GM20431 (cell line): ENCODE data around the gene MLX.

ENCODE experiments used
- in situ Hi-C: fragments of 300-500 bp; cut with MseI, MboI; formaldehyde crosslinking; loops from one replicate; pipeline ENCODE4 v1.15.0; 2020; ENCODE audit warnings: low sequenced_read_pairs; ENCODE audit not compliant: unreplicated experiment

Gene MLX, protein sequence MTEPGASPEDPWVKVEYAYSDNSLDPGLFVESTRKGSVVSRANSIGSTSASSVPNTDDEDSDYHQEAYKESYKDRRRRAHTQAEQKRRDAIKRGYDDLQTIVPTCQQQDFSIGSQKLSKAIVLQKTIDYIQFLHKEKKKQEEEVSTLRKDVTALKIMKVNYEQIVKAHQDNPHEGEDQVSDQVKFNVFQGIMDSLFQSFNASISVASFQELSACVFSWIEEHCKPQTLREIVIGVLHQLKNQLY

DNA sequence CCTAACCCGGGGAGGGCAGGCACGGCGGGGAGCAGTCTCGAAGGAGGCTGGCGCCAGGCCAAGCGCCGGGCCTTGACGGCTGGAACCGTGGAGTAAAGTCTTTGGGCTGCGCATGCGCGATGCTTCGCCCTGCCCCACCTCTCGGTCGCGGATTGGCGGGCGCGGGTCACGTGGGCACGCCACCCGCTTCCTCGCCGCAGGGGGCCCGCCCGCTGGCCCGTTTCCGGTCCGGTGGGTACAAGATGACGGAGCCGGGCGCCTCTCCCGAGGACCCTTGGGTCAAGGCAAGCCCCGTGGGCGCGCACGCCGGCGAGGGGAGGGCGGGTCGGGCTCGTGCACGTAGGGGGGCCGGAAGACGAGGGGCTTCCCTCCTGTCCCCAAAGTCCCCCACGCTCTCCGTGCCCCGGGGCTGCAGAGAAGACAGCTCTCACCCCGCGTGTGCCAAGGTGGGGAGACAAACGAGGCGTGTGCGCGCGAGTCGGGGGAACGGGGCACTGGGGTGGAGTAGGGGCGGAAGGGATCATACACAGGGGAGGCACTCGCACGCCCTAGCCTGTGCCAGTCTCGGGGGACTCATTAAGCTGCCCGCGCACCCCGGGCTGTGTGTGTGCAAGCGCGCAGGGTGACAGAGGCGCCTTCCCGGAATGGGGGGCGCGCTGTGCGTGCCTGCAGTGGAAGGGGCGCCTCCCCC lies at the start of gene MLX:
MLX (plus strand) TSS at position 218 of the 691 bp plus-strand sequence; CDS start at position 243, 25 bp downstream.
- in situ Hi-C loops, result no loop called here

DNA sequence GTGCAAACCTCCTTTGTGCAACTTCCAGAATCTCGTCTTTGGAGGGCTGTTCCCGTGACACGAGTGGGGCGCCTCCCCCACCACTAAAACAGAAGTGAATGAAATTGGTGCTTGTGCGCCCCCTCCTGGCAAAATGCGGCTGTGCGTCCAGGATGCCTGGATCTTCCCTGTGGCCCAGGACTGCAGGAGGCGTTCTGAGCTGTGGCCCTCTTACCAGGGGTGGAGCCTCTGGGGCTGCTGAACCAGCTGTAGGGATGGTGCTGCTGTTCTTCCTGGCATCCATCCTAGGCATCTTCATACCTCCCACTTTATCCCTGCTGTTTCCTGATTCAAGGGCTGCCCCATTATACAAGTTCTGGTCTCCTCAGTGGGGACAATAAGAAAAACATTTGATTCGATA lies 49.4 kb upstream of the MLX start:
- in situ Hi-C loops, result no loop called here

DNA sequence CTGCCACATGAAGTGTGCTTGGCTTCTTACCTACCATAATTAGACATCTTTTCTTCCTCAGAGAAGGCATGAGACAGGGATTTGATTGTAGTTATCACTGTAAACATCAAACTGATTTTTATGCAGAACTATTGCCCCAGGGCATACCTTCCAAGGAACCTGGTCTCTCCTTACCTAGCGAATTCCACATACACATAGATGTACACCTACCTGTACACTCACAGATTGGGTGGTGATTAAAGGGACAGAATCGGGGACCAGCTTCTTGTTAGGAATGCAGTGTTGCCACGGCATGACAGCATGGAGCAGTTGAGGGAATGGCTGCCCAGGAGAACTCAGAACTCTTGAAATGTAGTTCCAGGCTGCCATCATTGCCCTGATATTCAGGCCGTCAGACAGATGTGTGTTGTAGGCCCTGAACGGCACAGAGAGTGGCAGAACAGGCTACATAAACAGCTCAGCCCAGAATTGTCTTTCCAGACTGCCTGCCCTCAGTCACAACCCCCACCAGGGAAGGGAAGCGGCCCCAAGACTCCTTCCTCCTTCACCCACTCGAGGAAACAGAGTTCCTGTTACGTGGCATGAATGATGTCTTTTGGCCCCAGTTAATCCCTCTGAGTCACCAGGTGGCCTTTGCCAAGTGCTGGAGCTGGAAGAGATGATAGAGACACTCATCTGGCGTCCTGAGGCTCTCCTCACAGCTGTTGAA lies 48.7 kb upstream of the MLX start:
- in situ Hi-C loops, result no loop called here

DNA sequence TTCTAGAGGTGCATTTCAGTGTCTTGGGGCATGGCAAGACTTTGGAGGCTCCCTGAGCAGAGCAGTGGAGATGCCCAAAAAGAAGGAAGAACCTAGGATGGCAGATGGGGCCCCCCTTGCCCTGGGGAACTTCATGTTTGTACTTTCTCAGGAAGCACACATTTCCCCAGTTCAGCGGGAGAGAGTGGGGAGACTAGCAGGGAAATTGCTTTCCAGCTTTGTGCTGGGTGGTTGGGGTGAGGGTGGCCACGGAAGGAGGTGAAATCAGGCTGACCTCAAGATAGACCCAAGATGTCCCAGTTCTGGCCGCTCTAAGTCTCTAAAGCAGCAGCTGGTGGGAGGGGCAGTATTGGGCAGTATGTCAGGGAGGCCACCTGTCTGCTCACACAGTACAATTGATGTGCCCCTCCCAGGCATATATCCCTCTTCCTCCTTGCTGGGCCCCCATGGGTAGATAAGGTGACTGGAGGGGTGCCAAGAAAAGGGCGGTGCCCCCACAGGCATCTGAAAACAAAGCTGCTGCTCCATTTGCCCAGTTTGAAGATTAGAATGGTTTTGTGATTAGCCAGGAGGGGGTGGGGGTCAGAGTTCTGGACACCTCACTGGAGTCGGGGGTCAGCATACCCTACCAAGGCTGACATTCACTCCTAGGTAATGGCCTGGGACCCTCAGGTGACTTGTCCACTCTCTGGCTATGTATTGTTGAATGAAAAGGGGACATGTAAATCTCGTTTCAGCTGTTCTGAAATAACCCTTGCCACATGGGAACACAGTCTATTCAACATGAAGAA lies 48.0 kb upstream of the MLX start:
- in situ Hi-C loops, result no loop called here

DNA sequence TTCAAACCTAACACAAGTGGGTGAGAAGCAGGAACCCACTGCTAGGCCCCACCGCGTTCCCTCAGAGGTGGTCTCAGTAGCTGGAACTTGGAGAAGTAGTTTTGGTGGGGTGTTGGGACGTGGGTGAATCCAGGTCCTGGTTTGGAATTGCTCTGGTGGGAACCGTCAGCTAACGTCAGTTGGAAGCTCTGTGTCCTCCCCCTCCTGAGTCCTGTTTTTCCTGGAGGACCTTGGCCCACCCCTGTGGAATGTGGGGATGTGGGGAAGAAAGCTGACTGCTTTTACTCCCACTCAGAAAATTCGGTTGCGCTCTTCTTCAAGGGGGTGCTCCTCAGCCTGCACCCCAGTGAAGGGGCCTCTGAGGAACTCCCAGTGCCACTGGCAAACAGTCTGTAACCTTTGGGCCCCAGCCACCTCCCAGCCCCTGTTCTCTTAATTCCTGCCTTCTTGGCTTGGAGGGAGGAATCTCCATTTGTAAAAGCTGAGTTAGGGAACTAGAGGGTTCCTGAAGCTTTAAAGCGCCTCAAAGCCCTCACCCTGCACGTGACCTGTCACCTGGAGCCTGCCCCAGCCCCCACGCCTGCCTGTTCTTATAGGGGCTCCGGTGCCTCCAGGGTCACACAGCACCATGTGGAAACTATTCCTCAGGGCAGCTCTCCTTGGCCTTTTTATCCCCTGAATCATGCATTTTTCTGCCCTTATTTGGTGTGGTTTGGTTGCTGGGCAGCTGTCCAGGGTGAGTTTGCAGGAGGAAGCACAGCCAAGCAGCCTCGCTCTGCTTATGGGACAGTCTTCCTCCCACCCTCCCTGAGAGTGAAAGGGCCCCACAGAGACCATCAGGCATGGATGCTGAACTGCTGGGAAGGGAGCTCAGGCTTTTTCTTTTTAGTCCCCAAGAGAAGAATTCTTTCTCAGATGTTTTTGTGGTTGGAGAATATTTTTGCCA lies 47.1 kb upstream of the MLX start:
- in situ Hi-C loops, result loop anchor here (10.0 kb wide), 2 partner anchors 95 to 195 kb away; partner anchors contain the start of gene CAVIN1

DNA sequence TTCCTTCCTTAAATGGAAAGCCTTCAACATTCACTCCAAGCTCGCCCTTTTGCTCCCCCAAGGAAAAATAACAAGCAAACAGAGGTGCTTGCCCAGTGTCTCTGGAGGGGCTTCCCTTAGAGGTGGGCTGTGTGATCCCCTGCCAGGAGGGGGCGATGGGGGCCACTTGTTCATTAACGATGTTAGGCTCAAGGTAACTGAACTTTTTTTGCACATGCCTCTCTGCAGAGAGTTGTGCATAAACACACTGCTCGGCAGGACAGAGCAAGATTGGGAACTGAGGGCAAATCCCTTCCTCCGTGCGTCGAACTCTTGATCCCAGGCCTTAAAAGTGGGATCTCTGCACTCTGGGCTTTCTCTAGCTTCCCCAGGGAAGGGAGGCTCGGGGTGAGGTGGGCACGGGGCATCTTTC lies 46.4 kb upstream of the MLX start:
- in situ Hi-C loops, result loop anchor here (10.0 kb wide), 2 partner anchors 96 to 196 kb away; partner anchors contain the start of gene CAVIN1

DNA sequence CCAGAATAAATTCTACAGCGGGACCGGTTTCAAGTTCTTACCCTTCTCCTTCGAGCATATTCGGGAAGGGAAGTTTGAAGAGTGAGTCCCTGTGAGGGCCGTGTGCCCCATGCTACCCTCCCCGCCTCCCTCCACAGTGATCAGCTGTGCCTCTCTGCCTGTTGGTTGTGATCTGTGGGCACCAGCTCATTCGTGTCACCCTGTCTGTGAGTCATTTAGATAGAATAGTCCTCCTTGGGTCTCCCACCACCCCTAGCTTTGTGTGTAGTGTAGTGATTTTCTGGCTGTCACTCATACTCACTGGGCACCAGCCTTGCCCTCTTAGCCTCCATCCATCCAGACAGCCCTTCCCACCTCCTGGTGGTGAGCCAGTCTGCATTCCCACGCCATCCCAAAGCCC lies 45.9 kb upstream of the MLX start:
- in situ Hi-C loops, result loop anchor here (10.0 kb wide), 2 partner anchors 96 to 196 kb away; partner anchors contain the start of gene CAVIN1

DNA sequence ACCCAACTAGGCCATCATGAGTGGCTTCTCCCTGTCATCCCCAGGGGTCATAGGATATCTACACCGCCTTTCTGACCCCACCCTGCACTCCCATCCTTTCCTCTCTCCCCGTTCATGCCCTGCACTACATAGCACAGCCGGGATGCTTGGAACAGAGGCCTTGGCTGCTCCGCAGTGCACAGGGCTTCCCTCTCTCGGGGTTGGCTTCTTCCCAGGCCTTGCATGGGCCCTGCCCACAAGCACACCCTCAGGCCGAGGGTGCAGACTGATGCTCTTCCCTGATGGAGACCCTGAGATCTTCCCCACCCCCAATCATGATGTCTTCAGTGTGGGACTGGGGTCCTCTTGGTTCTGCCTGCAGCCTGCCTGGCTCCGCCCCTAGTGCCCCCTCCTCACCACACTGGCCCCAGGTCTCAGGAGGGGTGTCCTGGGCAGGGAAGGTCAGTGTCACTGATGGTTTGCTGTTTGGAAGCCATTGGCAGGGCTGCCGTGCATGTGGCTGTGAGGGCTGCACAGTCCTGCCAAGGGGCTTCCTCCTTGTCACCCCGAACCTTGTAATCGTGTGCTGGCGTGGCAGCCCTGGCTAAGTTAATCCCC lies 45.1 kb upstream of the MLX start:
- in situ Hi-C loops, result loop anchor here (10.0 kb wide), 2 partner anchors 97 to 197 kb away; partner anchors contain the start of gene CAVIN1

DNA sequence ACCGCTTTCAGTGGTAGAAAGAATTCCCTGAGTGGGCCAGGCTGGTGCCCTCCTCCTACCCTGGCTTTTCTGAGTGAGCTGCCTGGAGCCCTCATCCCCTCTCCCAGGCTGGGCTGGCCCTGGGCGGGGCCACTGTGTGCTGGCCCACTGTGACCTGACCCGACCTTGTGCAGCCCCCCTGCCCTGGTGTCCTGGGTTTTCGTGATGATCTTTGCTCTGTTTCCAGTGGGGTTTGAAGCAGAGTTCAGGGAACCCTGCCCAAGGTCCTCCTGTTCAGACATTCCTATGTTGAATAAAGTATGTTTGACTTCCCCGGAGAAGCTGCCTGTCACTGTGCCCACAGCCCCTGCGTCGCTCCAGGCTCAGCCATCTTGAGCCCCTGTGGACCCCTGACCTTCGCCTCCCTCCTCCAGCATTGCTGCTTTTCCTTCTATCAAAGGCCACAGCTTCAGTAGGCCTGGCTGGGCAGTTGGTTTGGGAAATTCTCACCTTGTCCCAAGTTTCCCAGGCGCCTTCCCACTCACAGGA lies 44.6 kb upstream of the MLX start:
- in situ Hi-C loops, result loop anchor here (10.0 kb wide), 2 partner anchors 98 to 198 kb away; partner anchors contain the start of gene CAVIN1

DNA sequence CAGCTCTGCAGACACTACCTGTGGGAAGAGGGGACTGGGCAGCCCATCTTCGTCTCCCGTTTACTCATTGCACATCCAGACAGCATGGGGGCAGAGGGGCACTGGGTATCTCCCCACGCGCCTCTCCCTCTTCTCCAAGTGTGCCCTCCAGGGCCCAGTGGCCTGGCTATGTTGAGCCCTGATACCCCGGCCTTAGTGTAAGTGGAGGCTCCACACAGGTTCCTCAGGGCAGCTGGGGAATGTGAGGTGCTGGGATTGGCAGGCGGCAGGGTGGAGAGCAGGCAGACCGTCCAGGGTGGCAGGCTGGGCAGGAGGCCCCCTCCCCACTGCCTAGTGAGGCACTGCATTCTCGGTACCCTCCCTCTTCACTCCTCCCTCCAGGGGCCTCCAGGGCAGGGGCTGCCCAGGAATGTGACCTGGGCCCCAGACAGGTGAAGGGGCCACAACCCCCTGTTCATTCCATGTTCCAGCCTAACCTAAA lies 44.1 kb upstream of the MLX start:
- in situ Hi-C loops, result loop anchor here (10.0 kb wide), 2 partner anchors 98 to 198 kb away; partner anchors contain the start of gene CAVIN1

DNA sequence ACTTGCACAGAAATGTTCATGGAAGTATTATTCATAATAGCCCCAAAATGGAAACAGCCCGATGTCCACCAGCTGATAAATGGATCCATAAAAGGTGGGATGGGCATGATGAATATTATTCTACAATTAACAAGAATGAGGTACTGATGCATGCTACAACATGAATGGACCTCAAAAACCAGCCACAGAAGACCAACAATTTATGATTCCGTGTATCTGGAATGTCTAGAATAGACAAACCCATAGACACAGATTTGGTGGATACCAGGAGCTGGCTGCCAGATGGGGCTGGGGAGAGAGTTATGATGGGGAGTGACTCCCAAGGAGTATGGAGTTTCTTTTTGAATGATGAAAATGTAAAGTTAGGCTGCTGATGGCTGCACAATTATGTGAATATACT lies 41.7 kb upstream of the MLX start:
- in situ Hi-C loops, result loop anchor here (10.0 kb wide), 2 partner anchors 100 to 200 kb away; partner anchors contain the start of gene CAVIN1

DNA sequence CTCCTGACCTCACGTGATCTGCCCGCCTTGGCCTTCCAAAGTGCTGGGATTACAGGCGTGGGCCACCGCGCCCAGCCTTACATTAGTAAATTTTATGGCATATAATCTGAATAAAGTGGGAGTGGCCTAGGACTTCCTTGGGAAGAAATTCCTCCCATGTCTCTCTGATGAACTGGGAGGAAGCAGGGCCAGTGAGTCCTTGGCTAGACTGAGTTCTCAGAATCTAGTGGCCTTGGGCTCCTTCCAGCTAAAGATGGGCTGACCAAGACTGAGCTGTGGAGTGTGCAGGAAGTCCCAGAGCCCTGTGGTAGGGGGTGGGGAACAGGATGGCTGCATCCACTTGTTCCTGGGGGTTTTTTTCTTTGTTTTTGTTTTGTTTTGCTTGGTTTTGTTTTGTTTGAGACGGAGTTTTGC lies 40.9 kb upstream of the MLX start:
- in situ Hi-C loops, result loop anchor here (10.0 kb wide), 2 partner anchors 101 to 201 kb away; partner anchors contain the start of gene CAVIN1

DNA sequence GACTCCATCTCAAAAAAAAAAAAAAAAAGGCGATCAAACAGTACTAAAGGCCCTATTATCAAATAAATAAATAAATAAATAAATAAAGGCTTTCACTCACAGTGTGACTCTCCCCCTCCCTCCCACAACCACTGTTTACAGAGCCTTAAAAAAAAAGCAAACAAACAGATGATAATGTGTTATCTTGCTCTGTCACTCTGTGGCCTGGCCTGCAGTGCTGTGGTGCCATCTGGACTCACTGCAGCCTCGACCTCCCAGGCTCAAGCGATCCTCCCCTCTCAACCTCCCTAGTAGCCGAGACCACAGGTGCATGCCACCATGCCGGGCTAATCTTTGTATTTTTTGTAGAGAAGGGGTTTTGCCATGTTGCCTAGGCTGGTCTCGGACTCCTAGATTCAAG lies 39.0 kb upstream of the MLX start:
- in situ Hi-C loops, result loop anchor here (10.0 kb wide), 2 partner anchors 103 to 203 kb away; partner anchors contain the start of gene CAVIN1

DNA sequence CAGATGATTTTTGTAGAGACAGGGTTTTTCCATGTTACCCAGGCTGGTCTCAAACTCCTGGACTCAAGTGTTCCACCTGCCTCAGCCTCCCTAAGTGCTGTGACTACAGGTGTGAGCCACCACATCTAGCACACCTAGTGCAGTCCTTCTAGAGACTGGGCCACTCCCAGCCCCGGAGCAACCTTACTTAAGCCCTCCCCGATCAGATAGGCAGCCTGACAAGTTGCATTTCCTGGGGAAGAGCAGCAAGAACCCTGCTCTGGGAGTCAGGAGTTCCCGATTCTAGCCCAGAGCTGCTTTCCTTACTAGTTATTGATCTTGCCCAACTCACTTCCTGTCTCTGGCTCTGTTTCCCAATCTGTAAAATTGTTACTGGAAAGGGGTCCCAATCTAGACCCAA lies 37.8 kb upstream of the MLX start:
- in situ Hi-C loops, result loop anchor here (10.0 kb wide), 2 partner anchors 104 to 204 kb away; partner anchors contain the start of gene CAVIN1

DNA sequence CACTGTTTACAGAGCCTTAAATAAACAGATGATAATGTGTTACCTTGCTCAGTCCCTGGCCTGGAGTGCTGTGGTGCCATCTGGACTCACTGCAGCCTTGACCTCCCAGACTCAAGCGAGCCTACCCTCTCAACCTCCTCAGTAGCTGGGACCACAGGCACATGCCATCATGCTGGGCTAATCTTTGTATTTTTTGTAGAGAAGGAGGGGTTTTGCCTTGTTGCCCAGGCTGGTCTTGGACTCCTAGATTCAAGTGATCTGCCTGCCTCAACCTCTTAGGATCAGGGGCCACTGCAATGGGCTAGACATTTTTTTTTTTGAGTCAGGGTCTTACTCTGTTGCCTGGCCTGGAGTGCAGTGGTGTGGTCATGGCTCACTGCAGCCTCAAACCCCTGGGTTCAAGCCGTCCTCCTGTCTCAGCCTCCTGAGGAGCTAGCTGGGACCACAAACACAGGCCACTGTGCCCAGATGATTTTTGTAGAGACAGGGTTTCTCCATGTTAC lies 35.9 kb upstream of the MLX start:
- in situ Hi-C loops, result no loop called here

DNA sequence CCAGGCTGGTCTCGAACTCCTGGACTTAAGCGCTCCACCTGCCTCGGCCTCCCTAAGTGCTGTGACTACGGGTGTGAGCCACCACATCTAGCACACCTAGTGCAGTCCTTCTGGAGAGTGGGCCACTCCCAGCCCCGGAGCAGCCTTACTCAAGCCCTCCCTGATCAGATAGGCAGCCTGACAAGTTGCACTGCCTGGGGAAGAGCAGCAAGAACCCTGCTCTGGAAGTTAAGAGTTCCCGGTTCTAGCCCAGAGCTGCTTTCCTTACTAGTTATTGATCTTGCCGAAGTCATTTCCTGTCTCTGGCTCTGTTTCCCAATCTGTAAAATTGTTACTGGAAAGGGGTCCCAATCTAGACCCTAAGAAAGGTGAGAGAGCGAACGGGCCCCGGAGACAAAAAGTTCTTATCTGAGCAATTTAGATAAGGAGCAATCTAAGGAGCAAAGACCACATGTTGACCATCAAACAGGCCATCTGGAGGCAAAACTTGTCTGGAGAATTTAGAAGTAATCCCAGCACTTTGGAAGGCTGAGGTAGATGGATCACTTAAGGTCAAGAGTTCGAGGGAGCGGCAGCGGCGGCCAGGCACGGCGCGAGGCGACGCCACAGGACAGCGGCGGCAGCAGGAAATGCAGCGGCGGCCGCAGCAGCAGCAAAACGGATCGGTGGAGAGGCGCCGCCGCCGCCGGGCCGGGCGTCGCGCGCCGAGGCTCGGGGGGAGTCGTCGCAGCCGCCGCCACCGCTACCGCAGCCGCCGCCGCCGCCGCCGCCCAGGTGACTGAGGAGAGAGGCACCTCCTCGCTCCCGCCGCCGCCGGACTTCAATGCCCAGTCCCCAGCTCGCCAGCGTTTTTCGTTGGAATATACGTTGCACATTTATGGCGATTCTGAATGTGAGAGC lies 35.2 kb upstream of the MLX start:
- in situ Hi-C loops, result no loop called here
